Stimulated activated CD8-positive, alpha-beta memory T cell treated with anti-CD3 and anti-CD28 coated beads, Interleukin-12 subunit alpha, Interleukin-12 subunit beta, amount 100 ng/mL, for 1 hour (primary cell): ENCODE results near the gene SORT1.
"Not testable (repeated sequence)": the region's sequence is repeated elsewhere in the genome, so short reads cannot be mapped to it uniquely, and the experiment has no call there.

Source experiments
- DNase-seq: peaks from one replicate; pipeline ENCODE4 v3.0.0-alpha.2; 2020; ENCODE audit warnings: low read depth

SORT1 gene

GRCh38 chr1:109298666-109299557 lies 98.8 kb downstream of the SORT1 start:
- DNase-seq, result no peak

GRCh38 chr1:109296782-109297181 lies 100.9 kb downstream of the SORT1 start:
- DNase-seq, result no peak

- DNase-seq, result no peak
Observed at GRCh38 chr1:109295712-109296415, 101.9 kb downstream of the SORT1 start.

GRCh38 chr1:109294481-109294880 lies 103.2 kb downstream of the SORT1 start:
- DNase-seq, result no peak

GRCh38 chr1:109293026-109293425 lies 104.7 kb downstream of the SORT1 start:
- DNase-seq, result no peak

- DNase-seq, result no peak
Observed at GRCh38 chr1:109292364-109292763, 105.4 kb downstream of the SORT1 start.

GRCh38 chr1:109290998-109291397 lies 106.7 kb downstream of the SORT1 start:
- no peak for DNase-seq

GRCh38 chr1:109290137-109290536 lies 107.6 kb downstream of the SORT1 start:
- DNase-seq, result no peak

GRCh38 chr1:109286762-109287161 lies 111.0 kb downstream of the SORT1 start:
- not testable (repeated sequence) for DNase-seq

GRCh38 chr1:109283748-109284600 lies 113.7 kb downstream of the SORT1 start:
- no peak for DNase-seq

GRCh38 chr1:109282952-109283747 lies 114.6 kb downstream of the SORT1 start, which contains the start of gene PSRC1:
Gene PSRC1 (minus strand): TSS chr1:109283145.
- DNase-seq, result peak; percentile 83

GRCh38 chr1:109282497-109282951 lies 115.2 kb downstream of the SORT1 start:
- DNase-seq, result no peak

- DNase-seq, result no peak
Observed at GRCh38 chr1:109281680-109282496, 115.8 kb downstream of the SORT1 start.

- DNase-seq, result no peak
Observed at GRCh38 chr1:109280862-109281261, 116.9 kb downstream of the SORT1 start.

GRCh38 chr1:109279615-109280278 lies 118.0 kb downstream of the SORT1 start:
- no peak for DNase-seq

GRCh38 chr1:109277434-109278204 lies 120.1 kb downstream of the SORT1 start:
- DNase-seq, result peak; percentile 39

GRCh38 chr1:109275706-109276345 lies 121.9 kb downstream of the SORT1 start:
- DNase-seq, result no peak
